Uterus (tissue), 2 donors: Measurements from ENCODE around the gene DAB2IP.

Experiments used
- POLR2A ChIP-seq, 2 donors: fragments of 450-650 bp; IDR thresholded peaks; one replicate each; pipeline ENCODE4 v1.6.1; 2016; ENCODE audit warnings: antibody characterized with exemption in 2 of 2, mild to moderate bottlenecking in 1 of 2, moderate library complexity in 1 of 2
- TF ChIP-seq, protein P1 (sequence below), 4 experiments: fragments of 200-600 bp in 2 of 4; fragments of 450-650 bp in 2 of 4; sonication (generic) in 2 of 4; IDR thresholded peaks; one replicate each; pipeline ENCODE4 v1.5.1; 2016 to 2019; ENCODE audit warnings: antibody characterized with exemption in 4 of 4, mild to moderate bottlenecking in 2 of 4, moderate library complexity in 1 of 4

DNA sequence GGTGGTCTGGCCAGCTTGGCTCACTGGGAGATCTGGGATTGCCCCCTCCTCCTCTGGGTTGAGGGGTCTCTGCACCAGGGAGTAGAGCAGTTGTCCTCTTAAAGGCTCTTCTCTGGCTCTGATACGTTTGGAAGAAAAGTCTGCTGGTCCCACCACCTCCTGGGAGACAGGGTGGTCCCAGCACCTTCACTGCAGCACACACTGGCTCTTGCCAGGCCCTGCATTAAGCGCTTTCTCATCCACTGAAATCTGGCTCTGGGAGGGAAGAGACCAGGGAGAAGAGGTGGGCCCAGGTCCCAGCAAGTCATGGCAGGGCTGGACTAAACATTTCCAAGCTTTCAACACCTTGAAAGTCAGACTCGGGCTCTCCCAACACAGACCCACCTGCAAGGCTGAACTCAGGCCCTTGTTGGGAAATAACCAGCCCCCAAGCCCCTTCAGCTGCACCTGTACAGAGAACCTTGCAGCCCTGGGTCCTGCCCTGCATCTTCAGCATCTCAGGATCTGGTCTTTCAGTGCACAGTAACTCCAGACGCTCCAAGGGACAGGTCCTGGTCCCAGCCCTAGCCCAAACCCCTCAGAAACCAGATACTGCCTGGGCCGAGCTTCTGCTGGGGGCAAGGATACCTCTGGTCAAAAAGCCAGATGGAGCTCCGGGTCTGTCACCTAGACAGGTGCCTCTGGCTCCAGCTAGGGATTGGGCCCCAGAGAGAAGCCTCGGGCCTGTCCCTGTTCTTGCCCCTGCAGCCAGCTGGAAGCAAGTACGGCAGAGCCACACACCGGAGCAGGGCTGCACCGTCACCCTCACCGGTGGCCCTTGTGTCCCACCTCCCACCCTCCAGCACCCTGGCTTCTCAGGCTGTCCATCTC is 134.5 kb downstream of the DAB2IP start:
- TF ChIP-seq, protein P1, sequence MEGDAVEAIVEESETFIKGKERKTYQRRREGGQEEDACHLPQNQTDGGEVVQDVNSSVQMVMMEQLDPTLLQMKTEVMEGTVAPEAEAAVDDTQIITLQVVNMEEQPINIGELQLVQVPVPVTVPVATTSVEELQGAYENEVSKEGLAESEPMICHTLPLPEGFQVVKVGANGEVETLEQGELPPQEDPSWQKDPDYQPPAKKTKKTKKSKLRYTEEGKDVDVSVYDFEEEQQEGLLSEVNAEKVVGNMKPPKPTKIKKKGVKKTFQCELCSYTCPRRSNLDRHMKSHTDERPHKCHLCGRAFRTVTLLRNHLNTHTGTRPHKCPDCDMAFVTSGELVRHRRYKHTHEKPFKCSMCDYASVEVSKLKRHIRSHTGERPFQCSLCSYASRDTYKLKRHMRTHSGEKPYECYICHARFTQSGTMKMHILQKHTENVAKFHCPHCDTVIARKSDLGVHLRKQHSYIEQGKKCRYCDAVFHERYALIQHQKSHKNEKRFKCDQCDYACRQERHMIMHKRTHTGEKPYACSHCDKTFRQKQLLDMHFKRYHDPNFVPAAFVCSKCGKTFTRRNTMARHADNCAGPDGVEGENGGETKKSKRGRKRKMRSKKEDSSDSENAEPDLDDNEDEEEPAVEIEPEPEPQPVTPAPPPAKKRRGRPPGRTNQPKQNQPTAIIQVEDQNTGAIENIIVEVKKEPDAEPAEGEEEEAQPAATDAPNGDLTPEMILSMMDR (IDR thresholded peaks at IDR 0.05), result no peak
- no peak for TF ChIP-seq POLR2A (IDR thresholded peaks at IDR 0.05)
